Measurements from ENCODE around the gene DTD1.

Gene DTD1, protein sequence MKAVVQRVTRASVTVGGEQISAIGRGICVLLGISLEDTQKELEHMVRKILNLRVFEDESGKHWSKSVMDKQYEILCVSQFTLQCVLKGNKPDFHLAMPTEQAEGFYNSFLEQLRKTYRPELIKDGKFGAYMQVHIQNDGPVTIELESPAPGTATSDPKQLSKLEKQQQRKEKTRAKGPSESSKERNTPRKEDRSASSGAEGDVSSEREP

DNA sequence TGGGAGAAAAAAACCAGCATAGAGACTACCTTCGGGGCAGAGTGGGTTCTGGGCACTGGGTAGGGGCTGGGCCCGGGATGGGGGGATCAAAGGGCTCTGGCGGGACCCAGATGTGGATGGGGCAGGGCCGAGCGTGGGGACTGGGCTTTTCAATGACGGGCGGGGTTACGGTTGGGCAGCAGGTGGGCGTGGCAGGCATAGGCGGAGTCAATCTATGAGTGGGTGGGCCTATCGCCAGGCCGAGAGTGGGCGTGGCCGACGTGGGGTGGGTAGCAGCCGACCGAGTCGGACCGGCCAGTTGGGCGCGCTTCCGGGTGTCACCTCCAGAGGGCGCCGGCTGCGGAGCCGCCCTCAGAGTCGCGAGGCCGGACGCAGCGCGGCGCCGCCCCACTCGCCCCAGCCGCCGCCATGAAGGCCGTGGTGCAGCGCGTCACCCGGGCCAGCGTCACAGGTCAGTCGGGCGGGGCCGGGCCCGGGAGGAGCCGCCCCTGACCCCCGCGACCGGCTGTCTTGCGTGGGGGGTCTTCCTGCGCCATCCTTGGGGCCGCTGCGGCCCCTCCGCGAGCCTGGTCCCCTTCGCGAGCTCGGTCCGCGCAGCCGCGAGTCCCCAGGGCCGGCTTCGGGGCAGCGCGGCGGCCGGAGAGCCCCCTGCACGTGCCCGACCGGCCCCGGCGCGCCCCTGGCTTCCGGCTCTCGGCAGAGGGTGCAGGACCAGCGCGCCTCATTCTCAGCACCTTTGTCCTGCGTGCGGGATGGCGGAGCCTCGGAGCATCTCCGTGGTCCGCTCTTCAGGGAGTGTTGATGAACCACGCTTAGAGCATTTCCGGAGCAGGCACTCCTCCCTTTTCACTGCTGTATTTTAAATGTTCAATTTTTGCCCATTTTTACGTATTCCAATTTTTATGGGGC, at the start of gene DTD1:
Gene DTD1 (plus strand): TSS at position 390 of the 909 bp plus-strand sequence. CDS start 19 bp downstream, at position 409.
- peak; percentile 84 for DNase-seq

DNA sequence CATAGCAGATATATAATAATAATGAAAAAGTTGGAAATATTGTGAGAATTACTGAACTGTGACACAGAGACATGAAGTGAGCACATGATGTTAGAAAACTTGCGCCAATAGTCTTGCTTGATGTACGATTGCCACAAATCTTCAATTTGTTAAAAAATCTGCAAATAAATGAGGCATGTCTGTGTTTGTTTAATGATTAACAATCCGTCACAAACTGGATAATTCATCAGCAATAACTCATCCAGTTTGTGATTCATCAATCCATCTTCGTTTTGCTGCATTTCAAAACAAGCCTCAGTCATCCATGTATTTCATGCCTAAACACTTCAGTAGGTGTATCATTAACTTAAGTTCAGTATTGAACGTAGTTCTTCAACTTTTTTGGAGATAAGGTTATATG, 46.1 kb upstream of the DTD1 start:
- no peak for DNase-seq

DNA sequence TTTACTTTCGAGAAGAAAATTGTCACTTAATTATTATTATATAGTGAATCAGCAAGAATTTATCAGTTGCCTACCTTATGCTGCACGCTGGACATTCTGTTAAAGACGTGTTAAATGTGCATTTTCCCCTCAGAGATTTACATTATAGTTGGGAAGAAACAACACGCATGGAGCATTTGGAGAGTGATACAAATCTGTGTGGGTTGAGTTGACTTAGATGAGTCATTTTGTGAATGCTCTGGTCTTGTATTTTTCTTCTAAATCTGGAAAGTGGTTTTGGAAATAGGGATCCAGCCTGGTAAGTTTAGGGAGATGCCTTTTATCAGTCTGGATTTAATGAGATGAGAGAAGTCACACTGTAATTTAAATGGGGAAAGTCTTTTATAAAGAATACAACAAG, 44.6 kb upstream of the DTD1 start:
- DNase-seq = no peak

DNA sequence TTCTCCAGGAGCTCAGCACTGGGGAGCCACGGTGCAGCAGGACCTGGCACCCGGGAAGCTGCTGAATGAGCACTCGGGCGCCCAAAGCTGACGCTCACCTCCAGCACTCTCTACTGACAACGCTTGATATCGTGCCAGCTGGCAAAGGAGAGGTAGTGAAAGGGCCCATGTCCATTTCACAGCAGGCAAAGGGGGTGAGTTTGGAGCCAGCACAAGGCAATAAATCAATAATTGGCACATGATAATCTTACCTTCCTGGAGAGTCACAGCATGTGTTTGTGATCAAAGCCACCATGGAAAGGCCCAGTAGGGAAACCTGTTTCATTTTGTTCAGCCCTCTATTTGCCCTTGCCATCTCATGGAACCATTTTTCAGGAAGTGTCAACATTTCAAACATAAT, 43.9 kb upstream of the DTD1 start:
- DNase-seq = no peak

DNA sequence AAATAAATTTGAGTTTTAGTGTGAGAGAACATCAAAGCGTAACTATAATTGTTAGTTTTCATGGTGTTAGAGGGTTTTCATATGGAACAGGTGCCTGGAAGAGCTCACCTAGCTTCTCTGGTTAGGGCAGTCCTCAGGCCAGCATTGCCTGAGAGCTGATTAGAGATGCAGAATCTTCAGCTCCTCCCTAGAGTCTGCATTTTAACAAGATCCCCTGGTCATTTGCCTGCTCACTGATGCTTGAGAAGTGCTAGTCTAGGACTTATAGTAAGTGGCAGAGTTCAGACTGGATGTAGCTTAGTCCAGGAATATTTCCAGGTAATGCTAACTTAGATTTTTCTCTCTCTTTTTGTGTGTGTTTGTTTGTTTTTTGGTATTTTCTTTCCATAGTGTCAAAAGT, 42.3 kb upstream of the DTD1 start:
- DNase-seq = no peak

DNA sequence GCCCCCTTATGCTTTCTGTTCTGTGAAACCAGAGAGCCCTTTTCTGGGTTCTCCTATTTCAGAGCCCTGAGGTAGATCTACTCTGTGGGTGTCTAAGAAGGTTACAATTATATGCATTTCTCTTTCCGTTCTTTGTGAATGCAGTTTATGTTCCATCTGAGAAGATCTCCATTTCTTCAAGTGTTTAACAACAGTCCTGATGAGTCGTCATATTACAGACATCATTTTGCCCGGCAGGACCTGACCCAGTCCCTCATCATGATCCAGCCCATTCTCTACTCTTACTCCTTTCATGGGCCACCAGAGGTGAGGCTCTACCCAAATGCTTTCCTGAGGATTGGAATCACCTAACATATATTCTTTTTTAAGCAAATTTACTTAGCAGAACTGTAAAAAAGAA, 39.4 kb upstream of the DTD1 start:
- no peak for DNase-seq

DNA sequence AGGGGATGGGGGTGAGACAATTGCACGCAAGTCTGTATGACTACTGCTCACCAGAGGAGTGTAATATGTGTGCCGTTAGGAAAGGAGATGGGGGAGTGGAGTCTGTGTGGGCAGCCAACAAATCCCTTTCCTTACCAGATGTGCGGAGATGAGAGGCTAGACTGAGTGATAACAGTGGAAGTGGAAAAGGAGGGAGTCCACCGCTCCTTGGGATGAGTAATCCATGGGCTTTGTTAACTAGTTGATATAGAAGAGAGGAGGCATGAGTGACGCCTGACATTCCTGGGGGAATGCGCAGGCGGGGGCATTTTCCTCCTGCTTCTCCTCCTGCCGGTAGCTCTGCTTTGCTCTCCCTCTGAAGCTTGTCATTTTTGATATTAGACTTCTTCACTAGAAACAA, 34.1 kb upstream of the DTD1 start:
- no peak for DNase-seq

DNA sequence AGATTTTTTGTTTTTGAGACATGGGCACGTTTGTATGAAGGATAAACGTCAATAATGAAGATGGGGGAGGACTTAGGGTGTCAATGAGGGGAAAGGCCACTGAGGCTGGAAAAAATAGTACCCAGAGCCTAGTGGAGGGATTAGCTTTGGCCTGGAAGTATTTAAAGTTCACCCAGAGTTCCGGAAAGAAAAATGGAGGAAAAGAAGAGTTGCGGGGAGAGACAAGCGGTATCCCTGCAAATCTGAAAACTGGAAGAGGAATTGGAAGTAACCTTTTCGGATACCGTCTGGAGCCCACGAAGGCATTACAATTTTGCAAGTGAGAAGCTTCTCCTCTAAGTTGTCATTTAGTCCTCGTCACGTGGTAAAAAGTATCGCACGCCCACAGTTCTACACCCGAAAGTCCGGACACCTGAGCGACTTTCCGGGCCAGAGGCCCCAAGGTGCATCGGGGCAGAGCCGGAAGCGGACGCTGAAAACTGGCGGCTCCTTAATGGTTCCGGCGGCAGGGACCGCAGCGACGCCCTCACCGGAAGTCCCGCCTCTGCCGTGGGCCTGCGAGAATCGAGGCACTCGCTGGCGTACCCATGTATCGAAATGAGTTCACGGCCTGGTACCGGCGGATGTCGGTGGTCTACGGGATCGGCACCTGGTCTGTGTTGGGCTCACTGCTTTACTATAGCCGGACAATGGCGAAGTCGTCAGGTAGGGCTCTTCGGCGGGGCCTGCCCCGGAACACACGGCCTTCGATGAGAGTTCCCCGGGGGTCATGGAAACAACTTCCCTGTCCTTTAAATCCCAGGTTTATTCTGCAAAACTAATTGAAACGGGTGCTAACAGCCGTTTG, 20.7 kb upstream of the DTD1 start, which contains the start of gene SMIM26:
Gene SMIM26 (plus strand): TSS at position 541 of the 847 bp plus-strand sequence. CDS start 47 bp downstream, at position 588.
- peak; percentile 79 for DNase-seq

DNA sequence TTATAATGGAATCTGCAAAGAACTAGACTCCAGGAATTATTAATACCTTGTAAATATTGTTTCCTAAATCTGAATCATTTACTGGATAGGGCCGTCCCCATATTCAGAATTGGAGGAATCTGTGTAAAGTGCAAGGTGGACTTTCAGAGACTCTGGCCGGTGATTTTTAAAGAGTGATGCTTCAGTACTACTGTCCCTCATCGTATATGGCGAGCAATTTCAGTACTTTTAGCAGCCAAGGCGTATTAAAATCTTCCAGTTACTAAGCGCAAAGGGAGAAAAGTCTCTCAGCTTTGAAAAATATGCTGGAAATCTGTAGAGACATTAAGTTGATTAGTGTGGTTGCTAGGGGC, 20.1 kb upstream of the DTD1 start:
- DNase-seq = no peak

DNA sequence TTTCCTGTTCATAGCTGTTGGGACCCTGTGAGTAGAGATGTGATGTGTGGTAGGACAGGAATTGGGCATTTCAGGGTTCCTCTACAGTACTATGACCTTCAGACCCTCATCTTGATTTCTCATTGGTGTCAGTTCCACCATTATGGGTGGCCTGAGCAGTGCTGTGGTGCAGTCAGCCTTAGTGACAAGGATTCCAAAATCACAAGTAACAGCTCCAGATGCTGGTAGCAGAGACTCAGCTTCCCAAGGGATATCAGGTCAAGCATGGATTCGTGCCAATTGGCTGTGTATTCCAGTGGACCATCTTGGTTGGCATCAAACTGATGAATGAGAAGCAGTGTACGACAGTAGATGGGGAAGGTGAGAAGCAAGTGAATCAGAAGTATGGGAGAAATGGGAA, 16.8 kb upstream of the DTD1 start:
- DNase-seq = no peak

DNA sequence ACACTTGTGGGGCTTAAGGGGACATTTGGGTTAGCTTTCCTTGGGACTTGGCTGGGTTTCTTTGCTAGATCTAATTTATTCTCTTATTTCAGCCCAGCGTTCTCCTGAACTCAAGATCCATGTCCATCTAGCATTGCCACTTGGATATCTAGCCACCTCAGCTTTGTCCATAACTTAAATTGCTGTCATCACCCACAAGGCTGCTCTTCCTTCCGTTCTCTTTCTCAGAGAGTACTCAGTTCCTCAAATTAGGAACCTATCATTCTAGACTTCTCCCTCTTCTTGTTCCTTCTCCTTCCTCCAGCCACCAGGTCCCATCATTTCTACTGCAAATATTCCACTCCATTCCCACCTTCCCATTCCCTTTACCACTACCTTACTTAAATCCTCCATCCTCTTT, 16.3 kb upstream of the DTD1 start:
- DNase-seq = no peak

DNA sequence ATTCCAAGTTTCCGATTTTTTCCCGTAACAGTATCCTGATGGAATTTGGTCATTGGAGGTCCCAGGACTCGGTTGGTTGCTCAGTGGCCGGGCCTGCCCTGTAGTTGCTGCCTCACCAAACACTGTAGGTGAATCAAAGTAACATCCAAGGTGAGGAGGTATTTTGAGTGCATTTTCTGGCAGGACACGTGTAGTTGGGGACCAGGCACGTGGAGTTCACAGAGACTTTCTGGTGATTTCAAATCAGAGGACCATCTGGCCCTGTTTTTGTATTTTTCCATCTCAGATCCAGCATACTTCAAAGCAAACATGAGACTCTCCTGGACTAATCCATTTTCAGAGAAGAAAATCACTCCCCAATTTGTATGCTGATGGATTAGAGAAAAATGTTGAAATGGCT, 9.9 kb upstream of the DTD1 start:
- no peak for DNase-seq

DNA sequence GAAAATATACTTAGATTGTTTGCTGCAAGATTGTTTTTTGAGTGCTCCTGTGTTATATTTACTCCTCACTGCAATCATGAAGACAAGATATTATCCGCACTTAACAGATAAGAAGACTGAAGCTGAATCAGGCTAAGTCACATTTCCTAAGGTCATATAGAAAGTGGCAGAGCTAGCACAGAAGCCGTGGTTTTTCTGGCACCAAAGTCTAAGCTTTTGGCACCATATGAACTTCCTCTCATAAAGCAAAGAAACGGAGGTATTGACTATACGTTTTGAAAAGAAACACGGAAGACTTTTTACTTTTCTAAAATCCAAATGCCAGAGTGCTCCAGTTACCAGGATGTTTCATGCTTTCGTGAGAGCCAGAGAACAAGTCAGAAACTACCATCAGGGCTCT, 9.3 kb upstream of the DTD1 start:
- no peak for DNase-seq

DNA sequence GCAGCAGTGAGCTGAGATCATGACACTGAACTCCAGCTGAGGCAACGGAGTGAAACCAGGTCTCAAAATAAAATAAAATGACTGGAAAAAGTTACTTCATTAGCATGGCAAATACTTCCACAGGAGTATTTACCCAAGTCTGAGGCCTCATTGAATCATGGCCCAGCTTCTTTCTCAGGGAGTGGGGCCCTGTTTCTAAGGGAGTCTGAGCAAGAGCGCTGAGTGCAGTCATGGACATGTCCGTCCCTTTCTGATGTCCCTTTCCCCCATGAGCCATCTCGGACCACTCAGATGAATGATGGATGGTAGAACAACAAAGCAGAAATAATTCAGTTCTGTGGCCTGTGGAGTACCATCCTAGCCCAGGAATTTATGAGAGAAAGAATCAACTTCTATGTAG, 7.8 kb upstream of the DTD1 start:
- no peak for DNase-seq

DNA sequence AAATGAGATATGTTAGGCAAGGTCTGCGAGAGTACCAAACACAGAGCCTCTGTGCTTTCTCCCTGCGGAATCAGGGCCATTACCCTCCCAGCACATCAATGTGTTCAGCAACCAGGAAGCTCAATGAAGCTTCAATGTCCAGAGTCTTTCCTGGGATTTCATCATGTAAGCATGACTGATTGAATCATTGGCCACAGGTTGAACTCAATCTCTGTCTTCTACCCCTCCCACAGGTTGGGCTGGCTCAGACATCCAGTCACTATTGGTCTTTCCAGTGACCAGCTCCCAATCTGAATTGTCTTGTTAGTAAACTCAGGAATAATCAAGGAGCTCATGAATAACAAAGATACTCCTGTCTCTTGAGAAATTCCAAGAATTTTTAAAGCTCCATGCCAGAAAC, 2.7 kb upstream of the DTD1 start:
- no peak for DNase-seq

DNA sequence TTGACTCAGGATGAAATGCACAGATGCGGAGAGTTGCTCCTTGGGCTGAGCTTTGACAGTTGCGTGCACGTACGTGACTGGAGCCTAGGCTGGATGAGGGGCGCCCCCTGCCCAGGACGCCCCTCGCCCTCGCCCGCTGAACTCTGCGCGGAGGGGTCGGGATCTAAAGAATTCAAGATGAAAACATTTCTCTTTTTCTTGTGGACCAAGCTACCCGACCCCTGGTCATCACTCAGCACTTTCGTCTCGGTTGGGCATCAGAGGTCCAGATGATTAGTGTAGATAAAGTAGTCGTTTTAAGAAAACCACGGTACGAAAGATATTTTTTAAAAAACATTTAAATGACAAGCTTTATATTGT, 700 bp downstream of the DTD1 start:
- no peak for DNase-seq

DNA sequence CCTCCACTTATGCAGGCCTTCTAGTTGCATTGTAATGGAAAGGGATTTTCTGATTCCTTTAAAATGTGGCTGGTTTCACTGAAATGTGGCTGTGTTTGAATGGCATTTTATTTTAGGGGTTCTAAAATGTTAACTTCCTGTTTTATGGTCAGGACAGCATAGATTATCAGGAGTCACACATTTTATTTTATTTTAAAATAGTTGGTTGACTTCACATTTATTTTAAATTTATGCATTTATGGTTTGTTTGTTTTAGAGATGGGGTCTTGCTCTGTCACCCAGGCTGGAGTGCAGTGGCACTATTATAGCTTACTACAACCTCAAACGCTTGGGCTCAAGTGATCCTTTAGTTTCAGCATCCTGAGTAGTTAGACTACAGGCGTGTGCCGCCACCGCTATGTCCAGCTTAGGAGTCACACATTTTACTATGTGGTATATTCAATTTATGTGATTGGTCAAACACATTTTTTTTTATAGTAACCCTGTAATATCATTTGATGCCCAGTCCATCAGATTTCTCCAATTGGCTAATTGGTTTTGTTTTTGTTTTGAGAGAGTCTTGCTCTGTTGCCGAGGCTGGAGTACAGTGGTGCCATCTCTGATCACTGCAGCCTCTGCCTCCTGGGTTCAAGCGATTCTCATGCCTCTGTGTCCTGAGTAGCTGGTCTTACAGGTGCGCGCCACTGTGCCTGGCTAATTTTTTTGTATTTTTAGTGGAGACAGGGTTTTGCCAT, 2.3 kb downstream of the DTD1 start:
- no peak for DNase-seq

DNA sequence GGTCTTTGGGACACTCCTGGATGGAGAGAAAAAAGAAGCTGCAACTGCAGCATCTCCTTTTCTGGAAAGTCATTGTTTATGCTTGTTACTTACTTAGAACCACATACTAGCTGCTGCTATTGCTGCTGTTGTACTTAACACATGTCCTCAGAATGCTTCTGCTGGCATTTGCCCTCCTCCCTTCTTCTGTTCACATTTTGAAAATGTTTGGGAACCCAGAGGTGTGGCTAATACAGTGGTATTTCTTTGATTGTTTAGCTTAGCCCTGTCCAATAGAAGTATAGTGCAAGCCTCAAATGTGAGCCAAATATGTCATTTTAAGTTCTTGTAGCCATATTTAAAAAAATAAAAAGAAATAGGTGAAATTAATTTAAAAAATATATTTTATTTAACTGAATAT, 8.4 kb downstream of the DTD1 start:
- DNase-seq = no peak

DNA sequence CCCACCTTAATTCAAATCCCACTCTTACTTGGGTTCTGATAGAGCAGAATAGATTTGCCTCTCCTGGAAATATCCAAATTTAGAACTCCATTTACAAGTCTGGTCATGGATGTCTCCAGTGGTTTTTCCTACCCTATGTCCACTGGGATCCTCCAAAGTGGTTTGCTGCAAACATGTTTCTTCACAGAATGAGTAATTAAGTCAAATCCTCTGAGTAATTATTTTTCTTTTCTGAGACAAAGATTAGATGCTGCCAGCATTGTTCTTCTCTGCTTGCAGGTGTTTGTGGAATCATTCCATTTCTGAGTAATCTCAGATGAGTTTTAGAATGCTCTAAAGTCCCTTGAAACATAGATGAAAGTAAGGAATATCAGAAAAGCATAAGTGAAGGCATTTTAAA, 21.9 kb downstream of the DTD1 start:
- no peak for DNase-seq

DNA sequence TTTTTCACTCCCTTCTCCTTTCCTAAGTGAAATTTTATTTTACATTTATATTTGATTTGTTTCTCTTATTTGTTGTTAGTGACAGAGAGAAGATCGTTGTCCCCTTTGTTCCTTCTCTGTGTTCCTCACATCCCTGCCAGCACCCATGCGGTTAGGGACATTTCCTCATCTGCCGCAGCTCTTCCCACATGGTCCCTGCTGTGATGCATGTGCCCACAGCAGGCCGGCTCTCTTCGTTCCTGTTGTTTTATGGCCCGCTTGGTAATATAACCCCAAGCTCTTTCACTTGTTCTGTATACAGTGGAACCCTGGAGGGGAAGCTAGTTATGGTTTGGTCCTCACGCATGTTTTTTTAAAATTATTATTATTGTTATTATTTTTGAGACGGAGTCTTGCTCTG, 23.6 kb downstream of the DTD1 start:
- DNase-seq = no peak

DNA sequence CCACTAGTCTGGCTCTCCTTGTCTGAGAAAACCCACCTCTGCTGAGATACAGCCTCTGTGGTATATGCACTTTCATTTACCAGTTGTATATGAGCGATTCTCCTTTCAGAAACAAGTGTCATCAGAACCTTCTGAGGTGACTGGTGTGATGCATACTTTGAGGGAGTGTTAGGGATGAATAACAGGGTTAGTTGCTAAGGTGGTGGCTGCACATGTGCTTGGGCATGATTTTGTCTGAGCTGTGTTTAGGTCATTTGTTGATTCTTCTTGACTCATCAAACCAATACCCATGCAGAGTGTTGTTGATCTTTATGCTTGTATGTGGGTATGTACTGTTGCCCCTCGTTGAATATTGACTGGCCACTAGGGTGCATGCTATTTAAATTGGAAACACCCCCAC, 25.7 kb downstream of the DTD1 start:
- no peak for DNase-seq

DNA sequence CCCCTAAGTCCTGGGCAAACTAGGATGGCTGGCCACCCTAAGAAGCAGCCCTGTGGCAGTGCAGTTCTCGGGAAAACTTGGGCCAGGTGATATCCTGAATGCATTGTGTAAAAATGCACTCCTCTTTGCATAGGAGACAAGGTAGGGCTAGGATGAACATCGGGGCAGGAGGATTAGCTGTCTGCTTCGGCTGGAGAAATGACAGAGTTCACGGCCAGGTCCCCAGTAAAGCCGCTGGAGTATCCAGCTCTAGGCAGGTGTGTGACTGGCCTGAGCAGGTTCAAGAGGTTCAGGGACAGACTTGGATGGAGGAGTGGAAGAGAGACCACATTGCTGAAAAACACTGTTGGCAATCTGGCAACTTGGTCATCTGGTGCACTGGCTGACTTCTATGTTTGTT, 26.4 kb downstream of the DTD1 start:
- DNase-seq = no peak

DNA sequence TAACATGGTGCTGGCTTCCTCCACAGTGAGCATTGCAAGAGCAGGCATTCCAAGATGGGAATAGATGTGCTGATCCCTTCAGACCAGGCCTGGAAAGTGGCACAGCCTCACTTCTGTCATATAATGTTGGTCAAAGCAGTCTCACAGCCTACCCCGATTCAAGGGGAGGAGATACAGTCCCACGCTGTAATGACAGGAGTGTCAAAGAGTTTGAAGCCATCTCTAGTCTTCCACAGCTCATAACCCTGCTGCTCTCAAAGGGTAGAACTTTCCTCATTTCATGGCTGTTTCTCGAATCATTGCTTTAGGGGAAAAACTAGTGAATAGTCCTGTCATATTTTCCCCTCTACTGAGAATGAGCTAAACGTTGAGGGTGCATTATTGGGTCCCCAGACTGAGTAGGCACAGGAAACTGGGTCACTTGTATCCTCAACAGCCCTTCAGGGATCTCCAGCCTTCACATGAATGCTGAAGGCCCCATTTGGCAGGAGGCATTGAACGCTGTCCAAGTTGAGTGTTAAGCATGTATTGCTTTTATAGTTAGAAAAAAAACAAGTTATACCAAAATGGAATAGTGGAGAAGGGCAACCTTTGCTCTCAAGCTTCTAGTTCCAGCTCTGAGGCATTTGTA, 27.3 kb downstream of the DTD1 start:
- DNase-seq = no peak

Measured in NCI-H1048 (cell line).